ENCODE results near the gene BAIAP3.

The BAIAP3 gene

DNA sequence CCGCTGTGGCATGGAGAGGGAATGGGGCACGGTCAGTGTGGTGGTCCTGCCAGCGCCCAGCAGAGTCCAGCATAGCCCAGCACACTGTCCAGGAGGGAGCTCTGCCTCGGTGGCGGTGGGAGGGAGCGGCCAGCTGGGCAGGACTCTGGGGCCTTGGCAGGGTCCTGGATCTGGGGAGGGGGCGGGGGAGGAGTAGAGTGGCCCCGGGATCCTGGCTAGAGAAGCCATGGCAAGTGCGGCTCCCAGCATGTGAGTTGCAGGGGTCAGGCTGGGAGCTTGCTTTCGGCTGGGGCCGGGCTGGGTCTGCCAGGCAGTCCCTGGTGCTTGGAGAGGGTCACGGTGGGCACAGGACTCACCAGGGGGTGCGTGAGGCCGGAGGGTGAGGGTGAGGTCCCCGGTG is 22.1 kb downstream of the BAIAP3 start:
- Histone ChIP-seq H3K79me2 (ENCODE audit: control insufficient read depth, low read length) (peaks cover 73% of the 10 kb centered on the region), H3K4me2 (ENCODE audit: low read length) (no peak overlapping the region)

DNA sequence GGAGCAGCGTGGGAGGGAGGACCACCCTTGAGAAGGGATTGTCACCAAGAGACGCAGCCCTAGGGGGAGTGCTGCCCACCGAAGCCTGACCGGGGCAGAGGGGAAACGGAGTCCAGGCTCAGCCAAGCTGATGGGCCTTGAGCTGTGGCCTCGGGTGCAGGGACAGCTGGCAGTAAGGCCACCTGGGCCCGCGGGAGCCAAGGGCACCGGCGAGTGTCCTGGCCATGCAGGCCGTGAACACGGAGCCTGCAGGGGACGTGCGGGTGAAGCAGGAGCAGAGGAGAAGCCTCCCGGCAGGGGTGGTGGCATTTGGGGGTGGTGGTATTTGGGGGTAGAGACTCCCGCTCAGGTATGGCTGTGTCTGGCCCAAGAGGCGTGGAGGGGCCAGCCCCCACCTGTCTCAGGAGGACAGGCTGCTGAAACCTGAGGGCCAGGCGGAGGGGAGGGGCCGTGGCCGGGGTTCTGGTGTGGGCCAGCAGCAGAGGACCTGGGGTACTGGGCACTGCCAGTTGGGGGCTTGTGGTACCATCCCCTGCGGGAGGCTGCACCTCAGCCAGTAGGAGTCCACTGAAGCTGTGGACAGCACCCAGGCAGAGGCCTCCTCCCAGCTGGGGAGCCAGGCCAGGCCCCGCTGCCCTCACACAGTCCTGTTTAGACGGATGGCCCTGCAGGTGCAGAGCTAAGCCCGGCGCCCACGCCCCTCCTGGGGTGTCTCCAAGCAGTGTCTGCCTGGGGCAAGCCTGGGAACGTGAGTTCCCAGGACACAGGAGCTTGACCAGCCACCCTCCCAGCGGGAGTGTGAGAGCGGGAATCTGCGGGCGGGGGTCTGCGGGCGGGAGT is 22.8 kb downstream of the BAIAP3 start:
- peaks cover 68% of the 10 kb centered on the region for H3K79me2 ChIP-seq (ENCODE audit: control insufficient read depth, low read length)
- H3K4me3 ChIP-seq (ENCODE audit: low read length): no peak overlapping the region
- no peak overlapping the region for H3K27ac ChIP-seq (ENCODE audit: low read depth, low read length)
- H3K36me3 ChIP-seq (ENCODE audit: control insufficient read depth, low read length): no peaks in the 10 kb centered on the region
- no peaks in the 10 kb centered on the region for H3F3A ChIP-seq (ENCODE audit: control insufficient read depth, insufficient read depth)
- no peaks in the 10 kb centered on the region for H3K27me3 ChIP-seq (ENCODE audit: control insufficient read depth, low read length)
- H3K9me3 ChIP-seq (ENCODE audit: control insufficient read depth, insufficient read depth, low read length): no peaks in the 10 kb centered on the region
- no peak for TF ChIP-seq EZH2phosphoT487 (IDR thresholded peaks at IDR 0.05; ENCODE audit: borderline replicate concordance, low read length)
- TF ChIP-seq, protein P1, sequence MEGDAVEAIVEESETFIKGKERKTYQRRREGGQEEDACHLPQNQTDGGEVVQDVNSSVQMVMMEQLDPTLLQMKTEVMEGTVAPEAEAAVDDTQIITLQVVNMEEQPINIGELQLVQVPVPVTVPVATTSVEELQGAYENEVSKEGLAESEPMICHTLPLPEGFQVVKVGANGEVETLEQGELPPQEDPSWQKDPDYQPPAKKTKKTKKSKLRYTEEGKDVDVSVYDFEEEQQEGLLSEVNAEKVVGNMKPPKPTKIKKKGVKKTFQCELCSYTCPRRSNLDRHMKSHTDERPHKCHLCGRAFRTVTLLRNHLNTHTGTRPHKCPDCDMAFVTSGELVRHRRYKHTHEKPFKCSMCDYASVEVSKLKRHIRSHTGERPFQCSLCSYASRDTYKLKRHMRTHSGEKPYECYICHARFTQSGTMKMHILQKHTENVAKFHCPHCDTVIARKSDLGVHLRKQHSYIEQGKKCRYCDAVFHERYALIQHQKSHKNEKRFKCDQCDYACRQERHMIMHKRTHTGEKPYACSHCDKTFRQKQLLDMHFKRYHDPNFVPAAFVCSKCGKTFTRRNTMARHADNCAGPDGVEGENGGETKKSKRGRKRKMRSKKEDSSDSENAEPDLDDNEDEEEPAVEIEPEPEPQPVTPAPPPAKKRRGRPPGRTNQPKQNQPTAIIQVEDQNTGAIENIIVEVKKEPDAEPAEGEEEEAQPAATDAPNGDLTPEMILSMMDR (IDR thresholded peaks at IDR 0.05; ENCODE audit: low read depth, low read length, poor library complexity, severe bottlenecking): no peak
- no peaks in the 10 kb centered on the region for H3K9me2 ChIP-seq (replicated peaks; ENCODE audit: control insufficient read depth, low read length)
- H4K20me1 ChIP-seq (ENCODE audit: control insufficient read depth, insufficient read depth, low read depth, low read length): no peaks in the 10 kb centered on the region
- peaks cover 5% of the 10 kb centered on the region for H3K4me1 ChIP-seq (ENCODE audit: control insufficient read depth, low read length)
- no peak overlapping the region for H3K4me2 ChIP-seq (ENCODE audit: low read length)

More for the DNA sequence above, 22.1 kb downstream of the BAIAP3 start:
- Histone ChIP-seq H3K27ac (ENCODE audit: low read depth, low read length) (no peak overlapping the region), H3K9me3 (ENCODE audit: control insufficient read depth, insufficient read depth, low read length) (no peaks in the 10 kb centered on the region), H3K9me2 (replicated peaks; ENCODE audit: control insufficient read depth, low read length) (no peaks in the 10 kb centered on the region), H4K20me1 (ENCODE audit: control insufficient read depth, insufficient read depth, low read depth, low read length) (no peaks in the 10 kb centered on the region), H3F3A (ENCODE audit: control insufficient read depth, insufficient read depth) (no peaks in the 10 kb centered on the region), H3K4me1 (ENCODE audit: control insufficient read depth, low read length) (peaks cover 11% of the 10 kb centered on the region), H3K4me3 (ENCODE audit: low read length) (no peak overlapping the region), H3K27me3 (ENCODE audit: control insufficient read depth, low read length) (no peaks in the 10 kb centered on the region), H3K36me3 (ENCODE audit: control insufficient read depth, low read length) (no peaks in the 10 kb centered on the region)
- TF ChIP-seq, protein P1 (IDR thresholded peaks at IDR 0.05; ENCODE audit: low read depth, low read length, poor library complexity, severe bottlenecking): no peak
- TF ChIP-seq EZH2phosphoT487 (IDR thresholded peaks at IDR 0.05; ENCODE audit: borderline replicate concordance, low read length): no peak

DNA sequence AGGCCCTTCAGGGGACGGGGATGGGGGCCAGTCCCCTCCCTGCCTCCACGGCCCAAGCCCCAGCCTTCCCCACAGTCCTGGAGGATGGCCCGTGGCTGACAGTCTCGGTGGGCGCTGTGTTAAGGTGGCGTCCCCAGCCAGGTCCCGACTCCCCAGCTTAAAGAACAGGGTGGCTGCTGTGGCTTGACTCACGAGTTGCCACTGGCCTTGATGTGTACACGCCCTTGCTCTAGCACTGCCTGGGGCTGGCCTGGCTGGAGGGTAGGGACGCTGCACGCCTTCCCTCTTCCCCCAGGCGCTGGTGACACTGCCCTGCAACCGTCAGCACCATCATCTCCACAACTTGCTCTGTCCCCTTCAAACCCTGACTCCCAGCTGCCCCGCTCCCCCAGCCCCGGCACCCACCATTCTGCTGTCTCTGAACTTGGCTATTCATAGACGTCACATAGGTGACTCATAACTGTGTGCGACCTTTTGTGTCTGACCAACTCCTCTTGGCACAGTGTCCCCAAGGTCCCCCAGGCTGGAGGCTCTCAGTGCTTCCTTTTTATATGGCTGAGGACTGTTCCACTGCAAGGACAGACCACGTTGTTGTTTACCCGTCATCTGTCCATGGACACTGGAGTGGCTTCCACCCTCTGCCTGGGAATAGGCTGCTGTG is 24.6 kb downstream of the BAIAP3 start:
- Histone ChIP-seq H4K20me1 (ENCODE audit: control insufficient read depth, insufficient read depth, low read depth, low read length) (no peaks in the 10 kb centered on the region), H3K36me3 (ENCODE audit: control insufficient read depth, low read length) (peaks cover 7% of the 10 kb centered on the region), H3K9me2 (replicated peaks; ENCODE audit: control insufficient read depth, low read length) (no peaks in the 10 kb centered on the region), H3K4me2 (ENCODE audit: low read length) (no peak overlapping the region), H3K9me3 (ENCODE audit: control insufficient read depth, insufficient read depth, low read length) (no peaks in the 10 kb centered on the region), H3K79me2 (ENCODE audit: control insufficient read depth, low read length) (peaks cover 53% of the 10 kb centered on the region), H3K27ac (ENCODE audit: low read depth, low read length) (no peak overlapping the region), H3F3A (ENCODE audit: control insufficient read depth, insufficient read depth) (no peaks in the 10 kb centered on the region), H3K4me1 (ENCODE audit: control insufficient read depth, low read length) (no peaks in the 10 kb centered on the region), H3K4me3 (ENCODE audit: low read length) (no peak overlapping the region), H3K27me3 (ENCODE audit: control insufficient read depth, low read length) (no peaks in the 10 kb centered on the region)
- TF ChIP-seq, protein P1 (IDR thresholded peaks at IDR 0.05; ENCODE audit: low read depth, low read length, poor library complexity, severe bottlenecking): no peak
- TF ChIP-seq EZH2phosphoT487 (IDR thresholded peaks at IDR 0.05; ENCODE audit: borderline replicate concordance, low read length): no peak

Data from DOHH2 (cell line).